HUES6 (cell line): ENCODE results near the gene SGCE.
"Not testable (repeated sequence)": the region's sequence is repeated elsewhere in the genome, so short reads cannot be mapped to it uniquely, and the experiment has no call there.

ENCODE experiments used
- H3K27ac ChIP-seq: 2 replicates; pipeline ENCODE4 v1.7.0; 2013; ENCODE audit warnings: low read depth, mild to moderate bottlenecking, low read length, inconsistent platforms
- H3K27me3 ChIP-seq: 2 replicates; pipeline ENCODE4 v1.6.1; 2013; ENCODE audit warnings: low read length; ENCODE audit not compliant: control insufficient read depth, insufficient read depth
- H3K36me3 ChIP-seq: 2 replicates; pipeline ENCODE4 v1.6.1; 2013; ENCODE audit warnings: low read length; ENCODE audit not compliant: control insufficient read depth, insufficient read depth
- H3K4me1 ChIP-seq: 2 replicates; pipeline ENCODE4 v1.6.1; 2013; ENCODE audit warnings: low read length; ENCODE audit not compliant: control insufficient read depth, insufficient read depth
- H3K4me3 ChIP-seq: 2 replicates; pipeline ENCODE4 v1.5.1; 2013; ENCODE audit warnings: low read depth, low read length
- H3K9ac ChIP-seq: one replicate; pipeline ENCODE4 v1.6.1; 2013; ENCODE audit warnings: mild to moderate bottlenecking, low read length
- H3K9me3 ChIP-seq: 2 replicates; pipeline ENCODE4 v1.6.1; 2013; ENCODE audit warnings: low read depth, low read length; ENCODE audit not compliant: control insufficient read depth, insufficient read depth

SGCE gene

DNA sequence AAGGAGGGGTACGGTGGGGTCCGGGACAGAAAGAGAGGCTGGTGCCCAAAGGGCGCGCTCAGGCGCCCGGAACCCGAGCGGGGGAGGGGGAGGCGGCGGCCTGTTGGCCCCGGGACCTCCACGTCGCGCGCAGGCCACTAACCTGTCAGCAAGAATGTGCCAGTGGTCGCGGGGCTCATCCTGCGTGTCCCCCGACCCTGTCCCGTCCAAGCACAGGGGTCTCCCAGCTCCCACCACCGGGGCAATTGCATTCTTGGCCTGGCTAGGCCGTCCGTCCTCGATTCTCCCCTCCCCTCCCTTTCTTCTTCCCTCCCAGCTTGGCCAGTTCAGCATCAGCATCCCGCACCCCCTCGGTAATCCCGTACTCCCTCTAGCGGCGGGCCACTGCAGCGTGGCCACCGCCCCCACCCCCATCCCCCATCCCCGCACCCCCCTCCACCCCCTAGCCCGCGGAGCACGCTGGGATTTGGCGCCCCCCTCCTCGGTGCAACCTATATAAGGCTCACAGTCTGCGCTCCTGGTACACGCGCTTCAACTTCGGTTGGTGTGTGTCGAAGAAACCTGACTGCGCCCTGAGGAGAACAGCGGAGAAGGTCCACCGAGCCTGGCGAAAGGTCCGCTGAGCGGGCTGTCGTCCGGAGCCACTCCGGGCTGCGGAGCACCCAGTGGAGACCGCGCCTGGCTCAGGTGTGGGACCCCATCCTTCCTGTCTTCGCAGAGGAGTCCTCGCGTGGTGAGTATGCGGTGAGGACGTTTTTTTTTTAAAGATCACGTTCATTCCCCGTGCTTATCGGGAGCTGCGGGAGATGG, at the start of gene SGCE:
TSS of gene SGCE (minus strand) at position 286 of the 810 bp plus-strand sequence. CDS start at position 251, 35 bp downstream.
- H3K4me1 ChIP-seq = peaks cover 6% of the 10 kb centered on the region; the same call in 1 of the 2 replicates
- H3K27me3 ChIP-seq = peaks cover 8% of the 10 kb centered on the region; the same call in 1 of the 2 replicates
- H3K9me3 ChIP-seq = peaks cover 12% of the 10 kb centered on the region
- H3K9ac ChIP-seq = peak within 1 kb of the TSS; percentile 84
- no peaks in the 10 kb centered on the region for H3K36me3 ChIP-seq
- peak within 1 kb of the TSS; percentile 44; the same call in 1 of the 2 replicates for H3K27ac ChIP-seq
- peak within 1 kb of the TSS; percentile 85 for H3K4me3 ChIP-seq

- H3K9ac ChIP-seq, H3K27ac ChIP-seq, H3K9me3 ChIP-seq, H3K36me3 ChIP-seq, H3K4me3 ChIP-seq, H3K27me3 ChIP-seq: not testable (repeated sequence)
- peaks cover 14% of the 10 kb centered on the region for H3K4me1 ChIP-seq
Observed at GRCh38 chr7:94705155-94706021, 49.5 kb upstream of the SGCE start.

DNA sequence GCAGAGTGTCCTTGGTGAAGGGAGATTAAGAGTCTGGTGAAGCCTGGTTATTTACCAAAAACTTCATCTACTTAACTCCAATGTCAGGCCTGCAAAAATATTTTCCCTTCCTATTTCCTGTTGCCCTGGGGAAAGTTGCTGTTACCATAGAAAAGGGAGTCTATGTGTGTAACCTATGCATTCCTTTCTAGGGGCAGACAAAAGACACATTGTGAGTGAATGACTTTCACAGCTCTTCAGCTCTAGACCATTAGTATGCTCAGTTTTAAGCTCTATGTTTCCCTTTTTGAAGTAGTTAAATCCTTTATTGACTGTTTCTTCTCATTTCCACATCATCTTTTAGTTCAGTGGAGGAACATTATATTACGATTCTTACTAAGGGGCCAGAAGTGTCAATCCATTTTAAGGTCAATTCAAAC, 45.6 kb upstream of the SGCE start:
- no peak overlapping the region for H3K9ac ChIP-seq
- H3K27me3 ChIP-seq = no peaks in the 10 kb centered on the region
- H3K4me3 ChIP-seq = no peak overlapping the region
- H3K36me3 ChIP-seq = no peaks in the 10 kb centered on the region
- H3K27ac ChIP-seq = 0 out of 2 replicates have a peak overlapping the region, but pooled peaks have one; percentile 12
- peaks cover 5% of the 10 kb centered on the region; the same call in 1 of the 2 replicates for H3K9me3 ChIP-seq
- H3K4me1 ChIP-seq = peaks cover 16% of the 10 kb centered on the region

DNA sequence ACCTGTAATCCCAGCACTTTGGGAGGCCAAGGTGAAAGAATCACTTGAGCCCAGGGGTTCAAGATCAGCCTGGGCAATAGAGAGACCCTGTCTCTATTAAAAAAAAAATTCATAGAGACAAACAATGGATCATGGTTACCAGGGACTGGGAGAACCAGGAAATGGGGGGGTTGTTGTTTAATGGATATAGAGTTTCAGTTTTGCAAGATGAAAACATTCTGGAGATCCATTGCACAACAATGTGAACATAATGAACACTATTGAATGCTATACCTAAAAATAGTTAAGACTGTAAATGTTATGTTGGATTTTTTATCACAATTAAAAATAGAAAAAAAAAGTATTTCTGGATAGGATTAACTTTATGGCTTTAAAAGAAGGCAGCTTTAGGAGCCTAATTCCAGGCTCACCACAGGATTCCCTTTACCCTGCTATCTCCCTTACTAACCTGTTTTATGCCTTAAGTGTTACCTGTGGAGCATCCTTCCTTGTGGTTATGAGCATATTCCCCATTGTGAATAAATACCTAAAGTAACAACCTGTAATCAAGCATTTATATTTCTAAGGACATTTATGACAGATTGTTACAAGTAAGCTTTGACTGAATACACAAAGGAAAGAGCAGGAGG, 45.1 kb upstream of the SGCE start:
- no peak overlapping the region for H3K4me3 ChIP-seq
- no peaks in the 10 kb centered on the region for H3K27me3 ChIP-seq
- peak overlapping the region; percentile 12; the same call in 1 of the 2 replicates for H3K27ac ChIP-seq
- peaks cover 16% of the 10 kb centered on the region for H3K4me1 ChIP-seq
- peaks cover 5% of the 10 kb centered on the region; the same call in 1 of the 2 replicates for H3K9me3 ChIP-seq
- H3K36me3 ChIP-seq = no peaks in the 10 kb centered on the region
- H3K9ac ChIP-seq = no peak overlapping the region

GRCh38 chr7:94698275-94698674, 42.3 kb upstream of the SGCE start:
- H3K9me3 ChIP-seq = peaks cover 5% of the 10 kb centered on the region; the same call in 1 of the 2 replicates
- no peak overlapping the region for H3K9ac ChIP-seq
- H3K36me3 ChIP-seq = no peaks in the 10 kb centered on the region
- H3K27me3 ChIP-seq = no peaks in the 10 kb centered on the region
- H3K4me3 ChIP-seq = no peak overlapping the region
- peaks cover 16% of the 10 kb centered on the region for H3K4me1 ChIP-seq
- no peak overlapping the region for H3K27ac ChIP-seq

GRCh38 chr7:94697035-94697974, 41.4 kb upstream of the SGCE start:
- no peaks in the 10 kb centered on the region for H3K27me3 ChIP-seq
- no peaks in the 10 kb centered on the region for H3K36me3 ChIP-seq
- no peak overlapping the region; the same call in 1 of the 2 replicates for H3K27ac ChIP-seq
- no peak overlapping the region for H3K4me3 ChIP-seq
- no peak overlapping the region for H3K9ac ChIP-seq
- H3K4me1 ChIP-seq = peaks cover 14% of the 10 kb centered on the region
- peaks cover 5% of the 10 kb centered on the region; the same call in 1 of the 2 replicates for H3K9me3 ChIP-seq

DNA sequence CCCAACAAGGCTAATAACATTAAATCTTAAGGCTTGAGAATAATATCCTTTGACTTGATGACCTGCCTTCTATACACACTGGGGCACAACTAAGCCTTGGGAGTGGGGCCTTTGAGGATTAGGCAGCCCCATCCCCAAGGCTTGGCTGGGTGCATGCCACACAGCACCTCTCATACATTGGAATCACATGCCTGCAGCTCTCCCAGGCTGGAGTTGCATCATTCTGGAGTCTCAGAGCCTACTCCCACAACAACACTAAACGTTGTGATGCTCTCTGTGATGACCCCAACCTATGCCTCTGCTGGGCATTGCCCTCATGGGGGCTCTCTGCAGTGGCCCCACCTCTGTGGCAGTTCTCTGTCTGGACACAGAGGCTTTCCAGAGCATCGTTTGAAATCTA, 31.9 kb upstream of the SGCE start:
- H3K4me1 ChIP-seq = no peaks in the 10 kb centered on the region
- H3K4me3 ChIP-seq = no peak overlapping the region
- H3K36me3 ChIP-seq = no peaks in the 10 kb centered on the region
- H3K27ac ChIP-seq = no peak overlapping the region
- no peaks in the 10 kb centered on the region for H3K27me3 ChIP-seq
- no peak overlapping the region for H3K9ac ChIP-seq
- H3K9me3 ChIP-seq = no peaks in the 10 kb centered on the region

- no peaks in the 10 kb centered on the region for H3K27me3 ChIP-seq
- no peak overlapping the region for H3K9ac ChIP-seq
- no peaks in the 10 kb centered on the region for H3K4me1 ChIP-seq
- no peak overlapping the region for H3K27ac ChIP-seq
- no peak overlapping the region for H3K4me3 ChIP-seq
- no peaks in the 10 kb centered on the region for H3K9me3 ChIP-seq
- no peaks in the 10 kb centered on the region for H3K36me3 ChIP-seq
Observed at GRCh38 chr7:94687076-94687475, 31.1 kb upstream of the SGCE start.

- no peak overlapping the region for H3K9ac ChIP-seq
- no peaks in the 10 kb centered on the region for H3K4me1 ChIP-seq
- H3K9me3 ChIP-seq = no peaks in the 10 kb centered on the region
- no peaks in the 10 kb centered on the region for H3K36me3 ChIP-seq
- no peaks in the 10 kb centered on the region for H3K27me3 ChIP-seq
- no peak overlapping the region for H3K4me3 ChIP-seq
- no peak overlapping the region for H3K27ac ChIP-seq
Observed at GRCh38 chr7:94683066-94683465, 27.1 kb upstream of the SGCE start.

DNA sequence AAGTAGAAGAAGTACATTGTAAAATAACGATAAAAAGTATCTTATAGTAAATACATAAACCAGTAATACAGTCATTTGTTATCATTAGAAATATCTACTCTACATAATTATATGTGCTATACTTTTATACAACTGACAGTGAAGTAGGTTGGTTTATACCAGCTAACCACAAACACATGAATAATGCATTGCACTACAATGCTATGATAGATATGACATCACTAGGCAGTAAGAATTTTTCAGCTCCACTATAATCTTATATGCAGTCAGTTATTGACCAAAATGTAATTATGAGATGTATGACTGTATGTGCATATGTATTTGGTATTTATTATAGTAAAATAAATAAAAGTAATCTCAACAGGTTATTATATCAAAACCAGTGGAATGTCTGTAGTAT, 23.4 kb upstream of the SGCE start:
- Histone ChIP-seq H3K4me1 (no peaks in the 10 kb centered on the region), H3K36me3 (no peaks in the 10 kb centered on the region), H3K9ac (no peak overlapping the region), H3K27me3 (no peaks in the 10 kb centered on the region), H3K9me3 (no peaks in the 10 kb centered on the region), H3K27ac (no peak overlapping the region), H3K4me3 (no peak overlapping the region)
